ENCODE data around the gene NME9. TPM values are rescaled to one million over a fixed set of nuclear protein-coding genes. Genes with fewer than 3 reads are reported as not detected.

NME9 gene
- total and polyA plus RNA-seq, 8 donors = 1.8 to 5.9 (median 3.6) TPM; not detected in 1

DNA sequence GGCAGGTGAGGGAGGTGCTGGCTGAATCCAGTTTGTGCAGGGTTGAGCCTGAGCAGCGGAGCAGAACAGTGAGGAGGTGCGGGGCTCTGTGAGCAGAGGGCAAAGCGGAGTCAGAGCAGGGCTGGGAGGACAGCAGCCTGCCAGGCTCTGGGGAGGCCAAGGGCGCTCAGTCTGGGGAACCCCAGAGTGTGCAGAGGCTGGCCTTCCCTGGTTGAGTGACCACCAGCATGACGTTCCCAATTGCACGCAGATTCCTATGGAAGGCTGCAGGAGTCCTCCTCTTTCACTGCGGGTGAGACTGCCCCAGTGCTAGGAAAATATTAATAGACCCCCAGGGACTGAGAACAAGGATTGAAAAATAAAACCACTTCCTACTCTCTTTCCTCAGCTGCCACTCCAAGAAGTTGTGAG is 31.9 kb upstream of the NME9 start:
- intact Hi-C loops (cut with DNase I) = no loop called here
- TF ChIP-seq, protein P1, sequence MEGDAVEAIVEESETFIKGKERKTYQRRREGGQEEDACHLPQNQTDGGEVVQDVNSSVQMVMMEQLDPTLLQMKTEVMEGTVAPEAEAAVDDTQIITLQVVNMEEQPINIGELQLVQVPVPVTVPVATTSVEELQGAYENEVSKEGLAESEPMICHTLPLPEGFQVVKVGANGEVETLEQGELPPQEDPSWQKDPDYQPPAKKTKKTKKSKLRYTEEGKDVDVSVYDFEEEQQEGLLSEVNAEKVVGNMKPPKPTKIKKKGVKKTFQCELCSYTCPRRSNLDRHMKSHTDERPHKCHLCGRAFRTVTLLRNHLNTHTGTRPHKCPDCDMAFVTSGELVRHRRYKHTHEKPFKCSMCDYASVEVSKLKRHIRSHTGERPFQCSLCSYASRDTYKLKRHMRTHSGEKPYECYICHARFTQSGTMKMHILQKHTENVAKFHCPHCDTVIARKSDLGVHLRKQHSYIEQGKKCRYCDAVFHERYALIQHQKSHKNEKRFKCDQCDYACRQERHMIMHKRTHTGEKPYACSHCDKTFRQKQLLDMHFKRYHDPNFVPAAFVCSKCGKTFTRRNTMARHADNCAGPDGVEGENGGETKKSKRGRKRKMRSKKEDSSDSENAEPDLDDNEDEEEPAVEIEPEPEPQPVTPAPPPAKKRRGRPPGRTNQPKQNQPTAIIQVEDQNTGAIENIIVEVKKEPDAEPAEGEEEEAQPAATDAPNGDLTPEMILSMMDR (IDR thresholded peaks at IDR 0.05) = no peak
- H3K27ac ChIP-seq = no peak overlapping the region
- DNase-seq = no peak
- no peaks in the 10 kb centered on the region for H3K36me3 ChIP-seq
- H3K4me1 ChIP-seq = peaks cover 0 to 4% of the 10 kb centered on the region in 2 donors
- H3K9me3 ChIP-seq = no peaks in the 10 kb centered on the region
- no peaks in the 10 kb centered on the region for H3K27me3 ChIP-seq
- no peak overlapping the region for H3K4me3 ChIP-seq
- no peak for ATAC-seq

DNA sequence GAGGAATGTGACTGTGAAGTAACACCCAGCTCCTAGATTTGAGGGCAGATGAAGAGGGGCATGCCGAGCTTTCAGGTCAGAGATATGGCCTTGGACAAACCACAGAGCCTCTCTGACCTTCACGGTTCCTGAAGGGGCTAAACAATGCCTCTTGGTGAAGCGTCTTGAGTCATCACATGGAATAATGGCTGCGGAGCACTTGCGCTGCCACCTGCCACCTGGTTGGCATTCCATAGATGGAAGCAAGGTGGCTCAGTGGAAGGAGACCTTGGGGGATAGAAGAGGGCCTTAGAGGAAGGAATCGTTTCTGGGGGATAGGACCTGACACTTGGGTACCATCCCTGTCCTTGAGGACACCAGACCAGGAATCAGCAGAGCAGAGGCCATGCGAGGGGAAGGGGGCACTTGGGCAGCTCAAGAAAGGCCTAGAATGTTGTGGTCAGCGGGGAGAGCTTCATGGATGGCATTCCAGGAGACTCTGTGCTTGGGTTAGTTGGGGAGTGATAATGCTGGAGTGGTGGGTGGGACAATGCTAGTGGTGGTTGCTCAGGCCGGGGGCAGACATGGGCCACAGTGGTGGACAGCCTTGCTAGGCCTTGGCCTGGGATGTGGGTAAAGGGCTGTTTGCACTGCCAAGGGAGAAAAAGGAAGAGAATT is 31.3 kb upstream of the NME9 start:
- no peak overlapping the region for H3K27ac ChIP-seq

DNA sequence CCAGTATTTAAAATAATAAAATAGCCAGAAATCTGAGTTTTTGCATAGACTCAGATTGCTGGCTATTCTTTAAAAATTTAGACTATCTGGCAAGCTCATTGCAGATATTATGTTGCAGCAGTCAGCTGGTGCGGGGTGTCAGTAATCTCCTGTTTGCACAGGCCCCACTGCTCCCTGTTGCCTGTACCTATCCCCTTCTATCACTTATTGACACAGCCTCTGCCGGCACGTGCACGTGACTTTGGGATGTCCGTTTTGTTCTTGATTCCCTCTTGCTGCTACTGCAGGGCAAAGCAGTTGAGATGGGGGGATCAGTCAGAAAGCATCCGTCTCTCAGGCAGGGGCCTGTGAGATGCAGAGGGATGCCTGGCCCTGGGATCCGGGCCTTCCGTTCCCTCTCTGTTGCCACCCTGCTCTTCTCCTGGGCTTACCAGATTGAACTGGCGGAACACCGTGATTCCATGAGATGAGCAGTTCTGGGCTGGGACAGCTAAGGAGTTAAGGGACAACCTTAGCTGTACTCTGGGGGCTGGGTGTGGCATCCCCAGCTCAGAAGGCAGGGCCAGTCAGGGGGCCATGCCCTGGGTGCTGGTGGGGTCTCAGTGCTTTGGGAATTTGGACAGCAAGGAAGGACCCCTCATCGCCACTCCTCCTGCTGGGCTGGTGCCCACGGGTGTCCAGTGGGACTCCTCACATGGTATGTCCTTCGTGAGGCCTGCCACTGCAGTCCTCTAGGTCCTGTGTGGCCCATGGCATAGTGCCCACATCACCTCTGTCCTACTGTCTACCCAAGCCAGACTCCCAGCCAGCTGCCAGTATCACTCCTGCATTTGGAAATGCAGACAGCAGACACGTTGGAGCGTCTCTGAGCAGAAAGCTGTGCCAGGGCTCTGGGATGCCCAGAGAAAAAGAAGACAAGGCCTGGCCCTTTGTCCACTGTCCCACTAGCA is 30.5 kb upstream of the NME9 start:
- H3K27me3 ChIP-seq = no peaks in the 10 kb centered on the region
- no peak overlapping the region for H3K4me3 ChIP-seq
- intact Hi-C loops (cut with DNase I) = no loop called here
- H3K27ac ChIP-seq = no peak overlapping the region
- no peaks in the 10 kb centered on the region for H3K36me3 ChIP-seq
- ATAC-seq = no peak
- TF ChIP-seq, protein P1 (IDR thresholded peaks at IDR 0.05) = no peak
- no peak for DNase-seq
- no peaks in the 10 kb centered on the region for H3K4me1 ChIP-seq
- no peaks in the 10 kb centered on the region for H3K9me3 ChIP-seq

More for the DNA sequence above, 31.3 kb upstream of the NME9 start:
- peaks cover 0 to under 1% of the 10 kb centered on the region in 2 donors for H3K4me1 ChIP-seq
- no peaks in the 10 kb centered on the region for H3K27me3 ChIP-seq
- H3K9me3 ChIP-seq = no peaks in the 10 kb centered on the region
- intact Hi-C loops (cut with DNase I) = no loop called here
- TF ChIP-seq, protein P1 (IDR thresholded peaks at IDR 0.05) = no peak
- no peak overlapping the region for H3K4me3 ChIP-seq
- DNase-seq (no peak), ATAC-seq (no peak)
- no peaks in the 10 kb centered on the region for H3K36me3 ChIP-seq

DNA sequence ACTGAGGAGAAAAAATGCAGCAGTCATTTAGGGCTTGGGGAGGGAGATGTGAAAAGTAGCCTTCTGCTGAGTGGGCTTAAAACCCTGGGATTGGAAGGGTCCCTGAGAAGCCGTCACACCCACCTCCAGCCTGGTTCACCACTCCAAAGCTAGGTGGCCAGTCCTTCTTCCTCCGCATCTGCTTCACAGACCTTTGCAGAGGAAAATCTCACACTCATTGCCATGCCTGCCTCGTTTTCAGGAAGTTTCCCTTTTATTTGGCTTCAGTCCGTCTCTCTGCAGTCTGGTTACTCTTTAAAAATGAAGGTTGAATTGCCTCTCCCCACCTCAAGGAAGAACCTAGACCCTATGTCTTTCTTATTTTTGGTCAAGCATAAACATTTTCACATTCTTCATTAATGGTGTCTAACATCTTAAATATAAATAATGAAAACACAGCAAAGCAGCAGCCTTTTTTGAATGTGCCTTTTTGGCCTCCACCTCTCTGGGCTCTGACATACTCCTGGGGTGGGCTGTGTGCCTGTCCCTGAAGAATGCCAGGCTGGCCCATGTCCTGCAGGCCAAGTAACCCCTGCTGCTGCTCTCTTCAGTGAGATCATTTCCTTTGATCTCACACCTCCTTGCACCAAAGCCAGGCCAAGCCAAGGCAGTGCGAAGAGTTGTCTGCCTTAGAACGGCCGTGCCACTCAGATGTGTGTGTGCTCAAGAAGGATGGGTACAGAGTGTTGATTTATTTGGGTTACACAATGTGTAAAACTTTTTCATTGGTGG is 29.7 kb upstream of the NME9 start:
- TF ChIP-seq, protein P1 (IDR thresholded peaks at IDR 0.05) = no peak
- no peak for ATAC-seq
- no peak for DNase-seq
- Histone ChIP-seq H3K9me3 (no peaks in the 10 kb centered on the region), H3K27ac (no peak overlapping the region), H3K27me3 (no peaks in the 10 kb centered on the region), H3K4me1 (no peaks in the 10 kb centered on the region), H3K4me3 (no peak overlapping the region), H3K36me3 (no peaks in the 10 kb centered on the region)
- intact Hi-C loops (cut with DNase I) = no loop called here

All from left lung (tissue), 10 donors.